Memory B cell (primary cell): Measurements from ENCODE around the gene ABCC4.

Experiments
- ATAC-seq: fragments of 150-1000 bp; cut with Tn5 transposase; 2 replicates; pipeline ENCODE4 v1.10.0; 2021; ENCODE audit warnings: low read depth, mild to moderate bottlenecking, moderate library complexity
- DNase-seq, 2 donors: peaks; one replicate each; pipeline ENCODE4 v3.0.0; 2022; ENCODE audit warnings: low spot score in 2 of 2
- H3K27ac Mint-ChIP-seq: one replicate; pipeline ENCODE4 v1.8.0; 2022; ENCODE audit warnings: mild to moderate bottlenecking, moderate library complexity, mixed read lengths
- H3K27me3 Mint-ChIP-seq: one replicate; pipeline ENCODE4 v1.8.0; 2022; ENCODE audit warnings: mixed read lengths
- H3K36me3 Mint-ChIP-seq: one replicate; pipeline ENCODE4 v1.8.0; 2022; ENCODE audit warnings: mild to moderate bottlenecking, mixed read lengths
- H3K4me1 Mint-ChIP-seq: one replicate; pipeline ENCODE4 v1.8.0; 2022; ENCODE audit warnings: mixed read lengths
- H3K4me3 Mint-ChIP-seq: one replicate; pipeline ENCODE4 v1.8.0; 2022; ENCODE audit warnings: mild to moderate bottlenecking, moderate library complexity, mixed read lengths
- H3K9me3 Mint-ChIP-seq: one replicate; pipeline ENCODE4 v1.8.0; 2022; ENCODE audit warnings: mixed read lengths

The ABCC4 gene

DNA sequence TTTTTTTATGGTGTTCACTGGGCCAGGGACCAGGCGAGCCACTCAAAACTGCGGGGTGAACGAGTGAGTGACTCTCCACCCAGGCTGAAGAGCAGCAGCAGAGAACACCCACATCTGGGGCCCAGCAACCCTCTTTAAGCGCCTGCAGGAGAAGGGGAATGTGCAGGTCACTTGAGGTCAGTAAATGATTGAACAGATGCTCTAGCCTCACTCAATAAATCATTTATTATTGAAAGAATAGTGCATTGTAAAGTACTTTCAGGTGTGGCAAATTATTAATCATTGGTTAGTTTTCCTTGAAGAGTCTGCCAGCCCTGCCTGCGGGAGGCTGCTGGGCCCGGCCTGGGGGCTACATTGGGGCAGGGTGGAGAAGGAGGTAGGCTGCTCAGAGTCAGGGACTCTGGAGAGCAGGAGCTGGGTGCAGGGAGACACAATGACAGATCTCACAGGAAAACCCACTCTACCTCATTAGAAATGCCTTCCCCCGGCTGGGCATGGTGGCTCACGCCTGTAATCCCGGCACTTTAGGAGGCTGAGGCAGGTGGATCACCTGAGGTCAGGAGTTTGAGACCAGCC lies 42.5 kb downstream of the ABCC4 start:
- DNase-seq (no peak), ATAC-seq (no peak)
- Mint-ChIP-seq H3K36me3 (peaks cover 11% of the 10 kb centered on the region), H3K27me3 (no peaks in the 10 kb centered on the region), H3K9me3 (no peaks in the 10 kb centered on the region), H3K4me1 (peaks cover 12% of the 10 kb centered on the region), H3K4me3 (no peak overlapping the region), H3K27ac (no peak overlapping the region)

DNA sequence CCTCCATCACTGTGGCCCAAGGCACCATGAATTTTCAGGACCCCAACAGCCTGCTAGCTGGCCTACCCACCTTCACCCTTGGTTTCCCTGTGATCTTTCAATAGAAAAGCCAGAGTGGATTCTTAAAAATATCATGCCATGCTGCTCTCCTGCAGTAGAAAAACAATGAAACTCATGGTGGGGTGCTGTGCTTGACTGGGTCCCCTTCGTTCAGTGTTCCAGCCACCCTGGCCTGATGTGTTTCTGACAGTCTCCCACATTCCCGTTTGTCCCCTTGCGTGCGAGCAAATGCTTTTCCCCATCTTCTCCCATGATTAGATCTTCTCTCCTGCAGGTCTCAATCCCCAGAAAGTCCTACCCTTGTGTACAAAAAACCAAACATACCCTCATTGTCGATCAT lies 43.2 kb downstream of the ABCC4 start:
- Mint-ChIP-seq H3K4me1 (peaks cover 12% of the 10 kb centered on the region), H3K4me3 (no peak overlapping the region), H3K27ac (no peak overlapping the region), H3K36me3 (peaks cover 11% of the 10 kb centered on the region), H3K27me3 (no peaks in the 10 kb centered on the region), H3K9me3 (no peaks in the 10 kb centered on the region)
- ATAC-seq = no peak
- DNase-seq = no peak

DNA sequence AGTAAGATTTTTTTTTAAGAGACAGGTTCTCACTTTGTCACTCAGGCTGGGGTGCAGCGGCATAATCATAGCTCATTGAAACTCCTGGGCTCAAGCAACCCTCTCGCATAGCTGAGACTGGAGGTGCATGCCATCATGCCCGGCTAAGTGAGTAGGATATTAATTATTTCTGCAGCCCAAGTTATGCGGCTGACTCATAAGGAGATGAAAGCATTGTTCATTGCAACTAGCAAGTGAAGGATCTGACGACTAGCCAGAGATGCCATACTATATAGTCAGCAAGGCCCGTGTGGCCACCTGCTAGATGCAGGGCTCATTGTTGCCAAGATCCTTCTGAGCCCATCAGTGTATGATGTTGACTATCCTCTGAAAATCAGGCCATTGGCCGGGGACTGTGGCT lies 45.2 kb downstream of the ABCC4 start:
- no peak overlapping the region for H3K4me3 Mint-ChIP-seq
- ATAC-seq (no peak), DNase-seq (no peak)
- H3K36me3 Mint-ChIP-seq = peaks cover 10% of the 10 kb centered on the region
- H3K27me3 Mint-ChIP-seq = no peaks in the 10 kb centered on the region
- no peaks in the 10 kb centered on the region for H3K9me3 Mint-ChIP-seq
- peaks cover 12% of the 10 kb centered on the region for H3K4me1 Mint-ChIP-seq
- H3K27ac Mint-ChIP-seq = no peak overlapping the region

DNA sequence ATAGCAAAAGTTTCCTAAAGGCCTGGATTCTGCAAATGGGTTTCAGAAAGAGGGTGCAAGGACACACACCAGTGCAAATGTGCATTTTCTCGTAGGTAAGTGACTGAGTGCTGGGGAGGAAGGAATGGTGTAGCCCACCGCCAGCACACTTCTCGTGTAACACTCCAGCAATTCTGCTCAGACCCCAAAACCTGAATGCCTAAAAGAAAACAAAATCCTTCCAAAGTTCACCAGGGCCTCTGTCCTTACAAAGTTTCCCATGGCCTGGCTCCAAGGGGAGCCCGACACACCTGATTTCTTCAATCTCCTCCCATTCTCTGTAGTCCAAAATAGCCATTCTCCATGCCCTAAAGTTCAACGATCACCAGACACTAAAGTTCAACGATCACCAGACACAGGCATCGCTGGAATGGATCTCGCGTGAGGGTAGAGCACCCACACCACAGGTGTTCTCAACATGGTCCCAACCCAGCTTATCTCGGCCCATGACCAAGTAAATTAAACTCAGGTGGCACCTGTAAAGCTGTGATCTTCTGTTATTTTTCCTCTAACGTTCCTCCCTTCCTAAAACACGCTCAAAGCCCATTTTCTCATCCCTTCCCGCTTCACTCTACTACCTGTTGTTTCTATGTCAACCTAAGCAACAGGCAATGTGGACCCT lies 46.0 kb downstream of the ABCC4 start:
- H3K4me3 Mint-ChIP-seq = no peak overlapping the region
- no peaks in the 10 kb centered on the region for H3K9me3 Mint-ChIP-seq
- H3K36me3 Mint-ChIP-seq = peaks cover 10% of the 10 kb centered on the region
- no peak overlapping the region for H3K27ac Mint-ChIP-seq
- H3K4me1 Mint-ChIP-seq = peaks cover 8% of the 10 kb centered on the region
- no peaks in the 10 kb centered on the region for H3K27me3 Mint-ChIP-seq
- no peak for DNase-seq
- no peak for ATAC-seq

DNA sequence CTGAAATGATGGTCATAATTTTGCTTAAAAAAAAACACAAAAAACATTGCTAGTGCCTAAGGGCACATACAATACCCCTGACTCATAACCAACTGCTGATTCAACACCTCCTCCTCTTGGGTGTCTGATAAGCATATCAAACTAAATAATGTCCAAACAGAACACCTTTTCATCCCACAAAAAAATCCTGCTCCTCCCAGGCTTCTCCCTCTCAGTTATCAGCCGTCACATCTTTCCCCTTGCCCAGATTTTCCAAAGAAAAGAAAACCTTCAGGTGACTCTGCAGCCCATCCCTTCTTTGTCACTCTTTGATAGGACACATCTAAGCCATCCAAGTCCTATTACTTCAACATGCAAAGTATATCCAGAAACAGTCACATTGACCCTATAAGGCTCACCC lies 46.9 kb downstream of the ABCC4 start:
- H3K27me3 Mint-ChIP-seq = no peaks in the 10 kb centered on the region
- peaks cover 10% of the 10 kb centered on the region for H3K36me3 Mint-ChIP-seq
- peaks cover 7% of the 10 kb centered on the region for H3K4me1 Mint-ChIP-seq
- DNase-seq = no peak
- H3K4me3 Mint-ChIP-seq = no peak overlapping the region
- H3K9me3 Mint-ChIP-seq = no peaks in the 10 kb centered on the region
- ATAC-seq = no peak
- no peak overlapping the region for H3K27ac Mint-ChIP-seq

DNA sequence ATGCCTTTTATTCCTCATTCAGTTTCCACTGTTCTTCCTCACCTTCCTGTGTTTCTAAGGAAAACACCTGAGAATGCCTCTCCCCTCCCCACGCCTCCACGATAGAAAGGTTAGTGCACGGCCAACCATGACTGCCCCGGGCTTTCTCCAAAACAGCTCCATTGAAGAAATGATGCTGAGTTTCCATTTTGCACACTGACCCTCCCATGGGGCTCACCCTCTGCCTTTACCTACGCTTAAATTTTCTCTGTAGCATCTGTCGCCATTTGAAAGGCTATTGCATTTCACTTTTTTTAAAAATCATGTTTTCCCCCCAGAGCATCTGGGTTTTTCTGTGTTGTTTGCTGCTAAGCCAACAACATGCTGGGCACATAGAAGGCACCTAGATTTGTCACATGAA lies 48.2 kb downstream of the ABCC4 start:
- DNase-seq (no peak), ATAC-seq (no peak)
- H3K4me3 Mint-ChIP-seq = no peak overlapping the region
- H3K27me3 Mint-ChIP-seq = no peaks in the 10 kb centered on the region
- peaks cover 5% of the 10 kb centered on the region for H3K36me3 Mint-ChIP-seq
- H3K27ac Mint-ChIP-seq = no peak overlapping the region
- no peaks in the 10 kb centered on the region for H3K9me3 Mint-ChIP-seq
- peaks cover 7% of the 10 kb centered on the region for H3K4me1 Mint-ChIP-seq

DNA sequence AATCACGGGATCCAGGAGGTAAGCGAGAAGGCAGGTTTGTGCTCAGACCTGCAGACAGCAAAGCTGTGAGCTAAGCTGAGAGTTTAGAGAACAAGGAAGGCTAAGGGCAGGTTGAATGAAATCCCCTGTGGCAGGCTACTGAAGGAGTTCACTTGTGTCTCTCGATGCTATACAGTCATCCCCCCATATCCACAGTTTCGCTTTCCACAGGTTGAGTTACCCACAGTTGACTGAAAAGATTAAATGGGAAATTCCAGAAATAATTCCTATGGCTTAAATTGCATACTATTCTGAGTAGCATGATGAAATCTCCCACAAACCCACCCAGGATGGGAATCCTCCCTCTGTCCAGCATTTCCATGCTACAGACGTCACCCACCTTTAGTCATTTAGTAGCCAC lies 49.6 kb downstream of the ABCC4 start:
- Mint-ChIP-seq H3K27ac (no peak overlapping the region), H3K9me3 (no peaks in the 10 kb centered on the region)
- ATAC-seq = no peak

DNA sequence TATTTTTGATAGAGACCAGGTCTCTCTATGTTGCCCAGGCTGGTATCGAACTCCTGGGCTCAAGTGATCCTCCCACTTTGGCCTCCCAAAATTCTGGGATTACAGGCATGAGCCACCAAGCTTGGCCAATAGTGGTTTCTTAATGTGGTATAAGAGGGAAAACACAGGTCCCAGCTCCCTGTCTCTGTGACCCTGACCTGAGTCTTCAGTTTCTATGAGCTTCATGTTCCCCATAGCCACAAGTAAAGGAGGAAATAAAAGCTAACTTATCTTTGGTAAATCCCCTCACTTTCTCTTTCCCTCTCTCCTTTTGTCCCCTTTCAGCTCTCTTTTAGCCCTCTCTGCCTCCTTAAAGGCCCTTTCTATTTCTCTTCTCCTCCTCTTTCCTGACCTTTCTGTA lies 50.3 kb downstream of the ABCC4 start:
- no peaks in the 10 kb centered on the region for H3K27me3 Mint-ChIP-seq
- H3K4me1 Mint-ChIP-seq = peaks cover 10% of the 10 kb centered on the region
- peaks cover 12% of the 10 kb centered on the region for H3K36me3 Mint-ChIP-seq
- H3K4me3 Mint-ChIP-seq = no peak overlapping the region
- H3K9me3 Mint-ChIP-seq = no peaks in the 10 kb centered on the region
- ATAC-seq = no peak
- no peak for DNase-seq
- peak overlapping the region; percentile 29 for H3K27ac Mint-ChIP-seq

More for the DNA sequence above, 49.6 kb downstream of the ABCC4 start:
- Mint-ChIP-seq H3K4me1 (peaks cover 9% of the 10 kb centered on the region), H3K36me3 (peaks cover 8% of the 10 kb centered on the region), H3K4me3 (no peak overlapping the region), H3K27me3 (no peaks in the 10 kb centered on the region)
- DNase-seq = no peak

DNA sequence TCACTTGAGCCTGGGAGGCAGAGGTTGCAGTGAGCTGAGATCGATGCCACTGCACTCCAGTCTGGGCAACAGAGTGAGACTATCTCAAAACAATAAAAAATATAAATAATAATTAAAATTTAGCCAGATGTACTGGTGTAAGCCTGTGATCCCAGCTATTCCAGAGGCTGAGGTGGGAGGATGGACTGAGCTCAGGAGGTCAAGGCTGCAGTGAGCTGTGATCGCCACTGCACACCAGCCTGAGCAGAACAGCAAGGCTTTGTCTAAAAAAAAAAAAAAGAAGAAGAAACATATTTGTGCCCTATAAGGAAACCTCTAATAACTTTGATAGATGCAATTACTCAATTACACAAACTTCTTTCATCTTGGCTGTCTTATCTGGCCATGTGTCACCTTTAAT lies 52.3 kb downstream of the ABCC4 start:
- peaks cover 11% of the 10 kb centered on the region for H3K4me1 Mint-ChIP-seq
- ATAC-seq = no peak
- no peak overlapping the region for H3K27ac Mint-ChIP-seq

DNA sequence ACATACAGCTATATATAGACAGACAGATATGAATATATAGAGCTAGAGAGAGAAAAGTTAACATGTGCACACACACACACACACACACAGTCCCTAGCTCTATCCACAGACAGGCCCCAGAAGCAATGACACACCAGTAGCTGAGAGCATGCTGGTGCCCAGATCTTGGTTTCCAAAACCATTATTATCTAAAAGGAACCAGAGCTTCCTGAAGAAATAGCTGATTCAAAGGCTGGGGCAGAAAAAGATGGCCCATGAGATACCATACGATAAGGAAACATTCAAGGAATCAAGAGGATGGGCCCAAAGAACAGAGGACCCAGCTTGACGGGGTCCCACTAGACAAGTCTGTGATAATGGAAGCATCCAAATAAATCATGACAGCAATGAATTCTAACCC lies 53.4 kb downstream of the ABCC4 start:
- DNase-seq = no peak
- Mint-ChIP-seq H3K4me3 (no peak overlapping the region), H3K27ac (no peak overlapping the region), H3K9me3 (no peaks in the 10 kb centered on the region), H3K36me3 (peaks cover 15% of the 10 kb centered on the region), H3K4me1 (peaks cover 11% of the 10 kb centered on the region), H3K27me3 (no peaks in the 10 kb centered on the region)
- no peak for ATAC-seq

More for the DNA sequence above, 52.3 kb downstream of the ABCC4 start:
- Mint-ChIP-seq H3K27me3 (no peaks in the 10 kb centered on the region), H3K36me3 (peaks cover 15% of the 10 kb centered on the region), H3K9me3 (no peaks in the 10 kb centered on the region), H3K4me3 (no peak overlapping the region)
- DNase-seq = no peak

DNA sequence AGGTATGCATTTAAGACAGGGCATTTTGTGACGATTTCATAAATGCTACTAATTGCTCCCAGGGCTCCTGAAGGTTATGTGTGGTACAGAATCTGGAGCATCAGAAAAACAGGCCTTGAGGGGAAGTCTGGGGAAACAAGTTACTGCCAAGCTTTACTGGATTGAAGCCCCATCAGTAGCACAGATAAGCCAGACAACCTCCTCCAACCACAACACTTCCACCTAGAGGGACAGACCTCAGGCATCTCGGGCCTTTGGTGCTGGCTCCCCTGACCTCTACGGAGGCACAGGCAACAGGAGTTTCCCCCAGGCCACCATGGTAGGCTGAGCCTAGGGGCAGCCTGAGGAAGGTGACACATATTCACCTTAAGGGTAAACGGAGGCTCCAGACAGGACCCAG lies 54.1 kb downstream of the ABCC4 start:
- DNase-seq = no peak
- no peak for ATAC-seq
- Mint-ChIP-seq H3K4me3 (no peak overlapping the region), H3K36me3 (peaks cover 15% of the 10 kb centered on the region), H3K27ac (no peak overlapping the region), H3K4me1 (peaks cover 11% of the 10 kb centered on the region), H3K27me3 (no peaks in the 10 kb centered on the region), H3K9me3 (no peaks in the 10 kb centered on the region)

DNA sequence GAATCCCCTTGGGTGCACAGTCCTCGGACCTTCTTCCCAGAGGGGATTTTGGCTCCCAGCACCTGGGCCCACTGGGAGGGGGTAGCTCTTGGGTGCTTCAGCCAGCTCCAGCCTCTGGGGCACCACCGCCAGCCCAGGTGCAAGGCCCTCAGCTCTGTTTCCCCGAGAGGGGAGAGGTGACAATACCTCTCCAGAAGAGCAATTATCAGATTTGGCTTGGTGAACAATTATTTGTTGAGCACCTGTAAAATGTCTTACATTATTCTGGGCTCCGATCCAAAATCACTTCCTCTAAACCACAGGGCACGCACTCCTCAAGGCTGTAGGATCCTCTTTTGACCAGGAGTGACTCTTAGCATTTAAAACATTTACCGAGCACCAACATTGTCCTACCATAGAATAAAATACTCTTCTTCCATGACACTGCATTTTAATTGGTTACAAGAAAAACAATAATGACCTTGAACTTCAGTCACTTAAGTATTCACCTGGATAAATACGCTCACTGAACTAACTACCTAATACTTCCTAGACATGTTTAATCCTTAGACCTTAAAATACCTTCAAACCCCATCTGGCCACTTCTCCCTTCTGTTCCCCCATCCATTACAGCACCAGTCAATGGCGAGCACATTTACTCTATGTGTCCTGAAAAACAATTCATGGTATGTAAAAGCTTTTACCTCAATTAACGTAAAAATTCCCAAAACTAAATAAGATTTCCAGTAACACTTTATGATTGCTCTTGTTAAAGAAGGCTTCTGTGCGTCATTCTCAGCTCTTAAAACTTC lies 54.8 kb downstream of the ABCC4 start:
- Mint-ChIP-seq H3K27ac (no peak overlapping the region), H3K27me3 (no peaks in the 10 kb centered on the region), H3K4me1 (peaks cover 11% of the 10 kb centered on the region), H3K4me3 (no peak overlapping the region), H3K36me3 (peaks cover 15% of the 10 kb centered on the region), H3K9me3 (no peaks in the 10 kb centered on the region)
- ATAC-seq (no peak), DNase-seq (no peak)

DNA sequence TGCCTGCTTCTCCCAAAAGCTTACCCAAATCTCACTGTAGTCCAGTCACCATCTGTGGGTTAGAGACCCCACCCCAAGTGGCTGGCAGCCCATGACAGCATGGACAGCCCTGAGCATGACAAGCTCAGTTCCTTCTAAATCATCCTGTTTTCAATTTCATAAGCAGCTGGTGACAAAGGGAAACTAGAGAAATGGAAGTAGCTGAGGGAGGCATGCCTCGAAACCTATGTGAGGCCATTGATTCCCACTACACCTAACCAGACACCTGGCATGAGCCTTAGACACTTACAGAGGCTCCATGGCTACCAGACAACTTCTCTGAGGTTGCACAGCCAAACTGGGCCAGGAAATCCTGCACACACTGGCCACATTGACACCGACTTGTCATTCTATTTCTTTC lies 56.2 kb downstream of the ABCC4 start:
- H3K36me3 Mint-ChIP-seq = peaks cover 15% of the 10 kb centered on the region
- H3K9me3 Mint-ChIP-seq = no peaks in the 10 kb centered on the region
- peaks cover 8% of the 10 kb centered on the region for H3K4me1 Mint-ChIP-seq
- no peak overlapping the region for H3K4me3 Mint-ChIP-seq
- no peak overlapping the region for H3K27ac Mint-ChIP-seq
- DNase-seq (no peak), ATAC-seq (no peak)
- H3K27me3 Mint-ChIP-seq = no peaks in the 10 kb centered on the region

DNA sequence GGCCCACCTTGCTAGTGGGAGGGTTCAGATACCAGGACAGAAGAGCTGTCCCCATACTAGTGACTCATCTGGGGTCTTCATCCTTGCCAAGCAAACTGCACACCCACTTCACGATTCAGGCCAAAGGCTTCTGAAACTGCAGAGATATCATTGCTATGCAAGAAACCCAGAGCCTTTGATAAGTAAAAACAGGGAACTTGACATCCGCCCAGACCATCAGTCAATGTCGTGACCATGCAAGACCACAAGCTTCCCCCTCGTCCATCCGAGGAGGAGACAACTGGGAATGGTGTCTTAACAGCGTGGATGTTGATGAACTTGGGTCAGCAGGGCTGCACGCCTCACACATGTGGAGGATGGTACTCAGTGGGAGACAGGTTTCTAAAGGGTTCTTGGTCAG lies 58.0 kb downstream of the ABCC4 start:
- Mint-ChIP-seq H3K27me3 (no peaks in the 10 kb centered on the region), H3K27ac (no peak overlapping the region), H3K4me3 (no peak overlapping the region), H3K4me1 (peaks cover 21% of the 10 kb centered on the region), H3K9me3 (peaks cover 2% of the 10 kb centered on the region), H3K36me3 (peaks cover 15% of the 10 kb centered on the region)
- ATAC-seq (no peak), DNase-seq (no peak)
